Pancreas (tissue), 10 donors: Measurements from ENCODE around the gene POU2F2. TPM values are rescaled to one million over a fixed set of nuclear protein-coding genes. Genes with fewer than 3 reads are reported as not detected.
A peak's percentile ranks its signal among the peaks of the same experiment; 100 is the strongest.
"Not testable (repeated sequence)": the region's sequence is repeated elsewhere in the genome, so short reads cannot be mapped to it uniquely, and the experiment has no call there.

ENCODE experiments used
- ATAC-seq, 4 donors: fragments of 200-7000 bp; cut with Tn5 transposase; one replicate each; pipeline versions ENCODE4 v1.8.0 to v1.9.1; 2020; ENCODE audit warnings: mild to moderate bottlenecking in 4 of 4, moderate library complexity in 4 of 4
- DNase-seq, 6 donors: peaks; one replicate each; pipeline ENCODE4 v3.0.0-alpha.2; 2020
- FAIRE-seq: peaks from 2 replicates; lab custom pipeline; 2012; peaks lifted over from hg19 to GRCh38; lab: Jason Lieb, UNC
- H3K27ac ChIP-seq, 4 donors: fragments of 200-600 bp; sonication (generic); 1 replicate in 3 of 4; 2 replicates in 1 of 4; pipeline versions ENCODE4 v1.5.0 to v1.8.0; 2020
- H3K27me3 ChIP-seq, 4 donors: fragments of 200-600 bp; one replicate each; pipeline ENCODE4 v1.8.0; 2021
- H3K36me3 ChIP-seq, 3 donors: fragments of 200-600 bp; sonication (generic) in 1 of 3; one replicate each; pipeline versions ENCODE4 v1.5.0 to v1.8.0; 2020 to 2021
- H3K4me1 ChIP-seq, 3 donors: fragments of 200-600 bp; one replicate each; pipeline ENCODE4 v1.8.0; 2021
- H3K4me3 ChIP-seq, 4 donors: fragments of 200-600 bp; sonication (generic) in 2 of 4; one replicate each; pipeline versions ENCODE4 v1.5.0 to v1.8.0; 2020 to 2021
- H3K9me3 ChIP-seq, 4 donors: fragments of 200-600 bp; one replicate each; pipeline ENCODE4 v1.8.0; 2021
- WGBS, 2 donors: extraction: QIAGEN DNeasy Blood & Tissue Kit; methylation state at CpG; one replicate each; pipeline ENCODE4 v1.1.7; 2013; 5-methylcytosine and 5-hydroxymethylcytosine counted together
- intact Hi-C, 3 donors: fragments of 100-400 bp; cut with DNase I; formaldehyde crosslinking; loops; one replicate each; pipeline versions ENCODE4 v1.11.1 to v1.14.2; 2022
- polyA plus RNA-seq, 2 donors: library from polyadenylated mRNA; stranded (reverse); fragments of 200-250 nt; gene quantifications; one replicate each; pipeline ENCODE4 v1.2.3, GENCODE V29; 2013
- total RNA-seq, 6 donors: library from RNA; stranded (reverse); fragmentation: NEBNext Ultra II Directional in 4 of 6; extraction: Animal tissue kit (Norgen Biotek cat#: 25700) in 4 of 6; gene quantifications; one replicate each; pipeline versions ENCODE4 v1.2.1 to v1.2.4, GENCODE V29; 2021 to 2023
- TF ChIP-seq, protein P1 (sequence below), 4 donors: fragments of 200-600 bp; sonication (generic) in 3 of 4; IDR thresholded peaks; one replicate each; pipeline versions ENCODE4 v1.5.0 to v1.8.0; 2021; ENCODE audit warnings: antibody characterized with exemption in 4 of 4
- donor health status: healthy with polysubstance abuse.
- donor health status: DM: no; HTN: no; CAD: no; lungs with moderate emphysema.
- donor health status: DM: no; HTN: no; CAD: no.
- donor health status: control.
- donor health status: control.
- donor health status: Bipolar disorder and iron deficiency.
- donor health status: DM: yes; HTN: yes; CAD: no.
- donor health status: DM: no; HTN: no; CAD: no.
- donor health status: DM: no; HTN: no; CAD: no.
- donor health status: DM: yes; HTN: yes; CAD: no.

Gene POU2F2
- total and polyA plus RNA-seq, 8 donors, result 0.56 to 5.6 (median 1.3) TPM

DNA sequence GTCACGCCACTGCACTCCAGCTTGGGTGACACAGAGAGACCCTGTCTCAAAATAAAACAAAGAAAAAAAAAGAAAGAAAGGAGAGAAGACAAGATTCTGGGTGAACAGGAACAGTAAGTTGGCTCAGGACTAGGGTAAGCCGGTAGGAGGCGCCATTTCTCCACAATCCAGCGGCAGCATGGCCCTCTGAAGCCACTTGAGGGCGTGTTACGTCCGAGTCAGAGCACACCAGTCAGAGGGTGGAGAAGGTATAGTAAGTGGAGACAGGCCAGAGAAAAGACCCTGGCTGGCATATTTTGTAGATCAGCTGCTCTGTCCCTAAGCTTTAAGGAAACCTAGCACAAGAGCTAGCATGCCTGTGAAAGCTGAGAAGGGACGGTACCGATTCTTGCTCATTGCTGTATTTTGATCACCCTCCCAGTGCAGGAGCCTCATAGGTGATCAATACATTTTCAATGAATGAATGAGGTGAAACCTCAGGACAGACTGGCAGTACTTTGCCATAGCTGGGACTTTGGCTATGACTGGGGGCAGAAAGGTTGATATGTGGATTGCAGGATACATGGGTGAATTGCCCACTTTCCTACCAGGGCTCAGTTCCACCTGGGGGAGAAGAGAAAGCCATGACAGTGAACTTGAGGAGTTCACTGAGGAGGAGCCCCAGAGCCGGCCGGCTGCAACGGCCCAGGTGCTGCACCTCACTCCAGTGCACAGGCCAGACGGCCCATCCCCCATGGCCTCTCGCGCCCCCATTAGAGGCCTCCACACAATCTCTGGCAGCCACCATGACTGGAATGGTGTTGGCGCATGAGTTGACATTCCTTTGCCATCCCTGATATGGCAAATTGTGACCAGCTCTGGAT is 23.5 kb downstream of the POU2F2 start:
- FAIRE-seq, result no peak
- TF ChIP-seq, protein P1, sequence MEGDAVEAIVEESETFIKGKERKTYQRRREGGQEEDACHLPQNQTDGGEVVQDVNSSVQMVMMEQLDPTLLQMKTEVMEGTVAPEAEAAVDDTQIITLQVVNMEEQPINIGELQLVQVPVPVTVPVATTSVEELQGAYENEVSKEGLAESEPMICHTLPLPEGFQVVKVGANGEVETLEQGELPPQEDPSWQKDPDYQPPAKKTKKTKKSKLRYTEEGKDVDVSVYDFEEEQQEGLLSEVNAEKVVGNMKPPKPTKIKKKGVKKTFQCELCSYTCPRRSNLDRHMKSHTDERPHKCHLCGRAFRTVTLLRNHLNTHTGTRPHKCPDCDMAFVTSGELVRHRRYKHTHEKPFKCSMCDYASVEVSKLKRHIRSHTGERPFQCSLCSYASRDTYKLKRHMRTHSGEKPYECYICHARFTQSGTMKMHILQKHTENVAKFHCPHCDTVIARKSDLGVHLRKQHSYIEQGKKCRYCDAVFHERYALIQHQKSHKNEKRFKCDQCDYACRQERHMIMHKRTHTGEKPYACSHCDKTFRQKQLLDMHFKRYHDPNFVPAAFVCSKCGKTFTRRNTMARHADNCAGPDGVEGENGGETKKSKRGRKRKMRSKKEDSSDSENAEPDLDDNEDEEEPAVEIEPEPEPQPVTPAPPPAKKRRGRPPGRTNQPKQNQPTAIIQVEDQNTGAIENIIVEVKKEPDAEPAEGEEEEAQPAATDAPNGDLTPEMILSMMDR (IDR thresholded peaks at IDR 0.05), result peak; percentile 91 to 96 (median 93)
- peak; percentile 90 to 100 (median 98) for ATAC-seq

DNA sequence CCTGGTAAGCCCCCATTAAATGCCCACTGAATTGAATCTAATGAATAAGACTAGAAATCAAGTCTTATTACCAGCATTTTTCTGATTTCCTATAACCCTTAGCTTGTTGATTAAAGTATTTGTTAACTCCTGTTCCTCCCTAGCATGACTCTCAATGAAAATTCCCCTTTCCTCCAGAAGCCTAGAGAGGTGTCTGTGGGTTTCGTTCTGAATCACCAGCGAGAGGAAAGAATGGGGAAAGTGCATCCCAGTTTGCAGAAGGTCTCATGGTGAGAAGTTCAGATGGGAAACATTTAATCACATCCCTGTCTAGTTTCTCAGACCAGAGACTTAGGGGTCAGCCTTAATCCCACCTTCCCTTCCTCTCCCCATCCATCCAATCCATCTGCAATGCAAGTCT is 26.9 kb downstream of the POU2F2 start:
- FAIRE-seq (no peak), ATAC-seq (no peak), DNase-seq (no peak)
- no peaks in the 10 kb centered on the region for H3K36me3 ChIP-seq
- H3K9me3 ChIP-seq, result no peaks in the 10 kb centered on the region
- 79 to 80% methylated on average over 2 of the region's 2 CpGs for WGBS, 2 donors
- intact Hi-C loops, result no loop called here
- TF ChIP-seq, protein P1 (IDR thresholded peaks at IDR 0.05), result no peak
- H3K4me1 ChIP-seq, result peaks cover 0 to 11% (median 0%) of the 10 kb centered on the region in 3 donors
- H3K27me3 ChIP-seq, result no peaks in the 10 kb centered on the region
- no peak overlapping the region for H3K4me3 ChIP-seq
- no peak overlapping the region for H3K27ac ChIP-seq

More for the DNA sequence above, 23.5 kb downstream of the POU2F2 start:
- intact Hi-C loops, result no loop called here
- 22 to 25% methylated on average over 16 of the region's 16 CpGs for WGBS, 2 donors
- no peaks in the 10 kb centered on the region for H3K36me3 ChIP-seq
- peaks cover 0 to 15% (median 0%) of the 10 kb centered on the region in 3 donors for H3K4me1 ChIP-seq
- no peaks in the 10 kb centered on the region for H3K27me3 ChIP-seq
- no peaks in the 10 kb centered on the region for H3K9me3 ChIP-seq
- H3K4me3 ChIP-seq, result no peak overlapping the region
- no peak overlapping the region for H3K27ac ChIP-seq
- DNase-seq, result peak; percentile 74 to 90 (median 86)

DNA sequence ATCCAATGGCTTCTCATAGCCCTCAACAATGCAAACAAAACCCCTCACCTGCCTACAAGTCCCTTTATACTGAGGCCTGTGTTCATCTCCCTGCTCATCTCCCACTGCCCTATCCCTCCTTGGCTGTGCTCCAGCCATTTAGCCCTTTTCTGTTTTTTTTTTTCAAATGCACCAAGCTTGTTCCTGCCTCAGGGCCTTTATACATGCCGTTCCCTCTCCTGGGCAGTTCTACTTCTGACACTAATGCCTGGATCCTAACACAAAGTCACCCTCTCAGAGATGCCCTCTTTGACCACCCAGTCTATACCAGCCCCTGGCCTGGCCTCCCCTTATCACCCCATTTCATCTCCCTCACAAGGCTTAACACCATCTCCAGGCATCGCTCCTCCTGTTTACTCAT is 29.4 kb downstream of the POU2F2 start:
- Histone ChIP-seq H3K27ac (no peak overlapping the region), H3K36me3 (no peaks in the 10 kb centered on the region), H3K4me3 (no peak overlapping the region), H3K27me3 (no peaks in the 10 kb centered on the region), H3K9me3 (no peaks in the 10 kb centered on the region), H3K4me1 (peaks cover 16 to 22% (median 18%) of the 10 kb centered on the region in 3 donors)
- WGBS, 2 donors, result 92 to 93% methylated on average over 2 of the region's 2 CpGs
- FAIRE-seq (no peak), DNase-seq (no peak), ATAC-seq (no peak)
- TF ChIP-seq, protein P1 (IDR thresholded peaks at IDR 0.05), result no peak
- intact Hi-C loops, result no loop called here

DNA sequence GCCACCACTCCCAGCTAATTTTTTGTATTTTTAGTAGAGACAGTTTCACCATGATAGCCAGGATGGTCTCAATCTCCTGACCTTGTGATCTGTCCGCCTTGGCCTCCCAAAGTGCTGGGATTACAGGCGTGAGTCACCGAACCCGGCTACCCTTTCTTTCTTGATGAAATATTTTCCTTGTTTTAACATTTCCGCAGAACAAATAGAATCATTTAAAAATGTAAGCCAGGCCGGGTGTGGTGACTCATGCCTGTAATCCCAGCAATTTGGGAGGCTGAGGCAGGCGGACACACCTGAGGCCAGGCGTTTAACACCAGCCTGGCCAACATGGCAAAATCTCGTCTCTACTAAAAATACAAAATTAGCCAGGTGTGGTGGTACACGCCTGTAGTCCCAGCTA is 32.0 kb downstream of the POU2F2 start:
- DNase-seq, H3K27me3 ChIP-seq, H3K4me3 ChIP-seq, H3K9me3 ChIP-seq, H3K36me3 ChIP-seq, FAIRE-seq, ATAC-seq, intact Hi-C loops: not testable (repeated sequence)
- 92 to 96% methylated on average over 10 of the region's 10 CpGs for WGBS, 2 donors
- Histone ChIP-seq H3K27ac (peak overlapping the region in 2 of 4 donors; percentile 85 to 93), H3K4me1 (peaks cover 20 to 28% (median 22%) of the 10 kb centered on the region in 3 donors)

DNA sequence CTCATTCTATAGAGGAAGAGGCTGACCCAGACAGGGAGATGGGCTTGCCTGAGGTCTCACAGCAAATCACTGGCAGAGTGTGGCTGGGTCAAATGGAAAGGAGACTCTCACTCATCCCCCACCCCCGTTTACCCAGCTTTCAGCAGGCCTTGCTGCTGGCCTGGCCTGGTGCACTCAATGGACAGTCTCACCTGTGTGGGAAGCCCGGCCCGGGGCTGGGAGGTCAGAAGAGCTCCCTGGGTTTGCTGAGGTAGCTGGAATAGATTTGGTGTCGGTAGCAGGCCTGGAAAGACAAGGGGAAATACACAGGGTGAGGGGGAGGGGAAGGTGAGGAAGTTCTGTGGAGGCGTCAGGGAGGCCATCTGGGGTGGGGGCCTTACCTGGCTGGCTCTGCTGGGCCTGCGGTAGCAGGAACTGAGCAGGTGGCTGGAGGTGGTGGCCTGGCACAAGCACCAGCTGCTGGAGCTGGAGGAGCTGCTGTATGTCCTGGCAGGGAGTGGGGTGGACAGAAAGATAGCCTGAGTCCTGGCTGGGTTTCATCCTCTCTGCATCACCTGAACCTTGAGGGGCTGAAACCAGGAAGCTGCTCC is 32.8 kb downstream of the POU2F2 start:
- peak; percentile 50 to 76 (median 70) for ATAC-seq
- peak in 4 of 6 donors; percentile 58 to 77 (median 68) for DNase-seq
- Histone ChIP-seq H3K27me3 (no peaks in the 10 kb centered on the region), H3K36me3 (no peaks in the 10 kb centered on the region), H3K27ac (peak overlapping the region; percentile 47 to 93 (median 74)), H3K9me3 (no peaks in the 10 kb centered on the region), H3K4me1 (peaks cover 20 to 28% (median 22%) of the 10 kb centered on the region in 3 donors), H3K4me3 (no peak overlapping the region)
- no peak for FAIRE-seq
- 35 to 42% methylated on average over 6 of the region's 6 CpGs for WGBS, 2 donors
- TF ChIP-seq, protein P1 (IDR thresholded peaks at IDR 0.05), result no peak
- intact Hi-C loops, result no loop called here
